Ovary (tissue), 9 donors: ENCODE measurements around the gene CYP4V2. TPM values are rescaled to one million over a fixed set of nuclear protein-coding genes. Genes with fewer than 3 reads are reported as not detected.
"Not testable (repeated sequence)": the region's sequence is repeated elsewhere in the genome, so short reads cannot be mapped to it uniquely, and the experiment has no call there.

Experiments used
- DNase-seq, 5 donors: peaks; one replicate each; pipeline ENCODE4 v3.0.0-alpha.2; 2019 to 2020
- H3K27ac ChIP-seq, 2 donors: fragments of 200-600 bp; one replicate each; pipeline versions ENCODE4 v1.5.1 to v1.8.0; 2019 to 2022
- H3K27me3 ChIP-seq: fragments of 200-600 bp; one replicate; pipeline ENCODE4 v1.8.0; 2022
- H3K36me3 ChIP-seq: fragments of 200-600 bp; sonication (generic); one replicate; pipeline ENCODE4 v1.5.1; 2019
- H3K4me1 ChIP-seq: one replicate; pipeline ENCODE4 v1.8.1; 2013; ENCODE audit warnings: mild to moderate bottlenecking, moderate library complexity; ENCODE audit not compliant: insufficient read depth
- H3K4me3 ChIP-seq: fragments of 200-600 bp; sonication (generic); one replicate; pipeline ENCODE4 v1.5.1; 2017
- H3K9me3 ChIP-seq, 2 donors: fragments of 200-600 bp in 1 of 2; sonication (generic) in 1 of 2; one replicate each; pipeline versions ENCODE4 v1.5.1 to v1.8.1; 2013 to 2019; ENCODE audit warnings: mild to moderate bottlenecking in 1 of 2, moderate library complexity in 1 of 2
- EP300 ChIP-seq: sonication (generic); formaldehyde crosslinking; IDR thresholded peaks from one replicate; pipeline ENCODE4 v1.6.1; 2017; ENCODE audit warnings: antibody characterized with exemption
- POLR2A ChIP-seq: fragments of 450-650 bp; IDR thresholded peaks from one replicate; pipeline ENCODE4 v1.6.1; 2017; ENCODE audit warnings: antibody characterized with exemption, mild to moderate bottlenecking, moderate library complexity
- WGBS, 3 donors: extraction: QIAGEN DNeasy Blood & Tissue Kit in 1 of 3; methylation state at CpG; one replicate each; pipeline versions ENCODE4 v1.1.5 to v1.1.7; 2013 to 2017; 5-methylcytosine and 5-hydroxymethylcytosine counted together
- intact Hi-C, 4 donors: fragments of 100-400 bp; cut with DNase I; formaldehyde crosslinking; loops; one replicate each; pipeline versions ENCODE4 v1.11.0 to v1.15.1; 2022 to 2023
- polyA plus RNA-seq, 2 donors: library from polyadenylated mRNA; stranded (reverse); fragments of 200-250 nt in 1 of 2; fragments of 350-450 nt in 1 of 2; fragmentation: Illumina TruSeq in 1 of 2; extraction: RNeasy Lipid Tissue Mini Kit (QIAGEN cat#74804) in 1 of 2; gene quantifications; one replicate each; pipeline ENCODE4 v1.2.3, GENCODE V29; 2013 to 2014
- total RNA-seq, 7 donors: library from RNA; depleted of rRNA in 2 of 7; stranded (reverse); fragments of >200 nt in 2 of 7; fragmentation: NEBNext Ultra II Directional in 3 of 7; extraction: Animal tissue kit (Norgen Biotek cat#: 25700) in 3 of 7; gene quantifications; one replicate each; pipeline versions ENCODE4 v1.1.0 to v1.2.4, GENCODE V29; 2016 to 2023
- TF ChIP-seq, protein P1 (sequence below), 3 donors: fragments of 450-650 bp in 2 of 3; fragments of 200-600 bp in 1 of 3; IDR thresholded peaks; one replicate each; pipeline versions ENCODE4 v1.5.1 to v1.8.0; 2016 to 2022; ENCODE audit warnings: antibody characterized with exemption in 3 of 3, mild to moderate bottlenecking in 1 of 3
- donor health status: DM: no; HTN: no; CAD: no; lungs with moderate emphysema.
- donor health status: DM: no; HTN: no; CAD: no.
- donor health status: Bipolar disorder and iron deficiency.
- donor health status: DM: yes; HTN: yes; CAD: no.
- donor health status: DM: no; HTN: no; CAD: no.
- donor health status: DM: yes; HTN: yes; CAD: no.

The CYP4V2 gene
- total and polyA plus RNA-seq, 9 donors, result 8.5 to 35.3 (median 17.9) TPM

DNA sequence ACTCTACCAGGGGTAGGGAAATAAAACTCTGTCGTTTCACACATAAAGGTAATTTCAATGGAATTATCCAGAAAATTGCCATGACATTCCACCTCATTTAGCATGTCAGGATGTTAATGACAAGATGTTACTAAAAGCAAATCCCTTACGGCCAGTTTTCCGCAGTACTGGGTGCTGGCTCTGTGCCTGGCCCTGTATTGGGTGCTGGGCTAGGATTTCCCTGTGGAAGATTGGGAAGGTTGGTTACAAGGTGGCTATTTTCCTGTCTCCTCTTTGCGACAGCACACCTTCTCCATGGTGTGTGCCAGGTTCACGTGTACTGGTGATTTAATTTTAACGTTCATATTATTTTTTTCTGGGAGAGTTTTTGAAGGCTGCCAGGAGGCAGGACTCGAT lies 49.1 kb downstream of the CYP4V2 start:
- no peak for DNase-seq
- intact Hi-C loops, result no loop called here
- H3K4me3 ChIP-seq, result no peak overlapping the region
- H3K4me1 ChIP-seq, result no peaks in the 10 kb centered on the region
- 85 to 88% (median 86%) methylated on average over 7 of the region's 7 CpGs for WGBS, 3 donors
- no peaks in the 10 kb centered on the region for H3K9me3 ChIP-seq
- TF ChIP-seq, protein P1, sequence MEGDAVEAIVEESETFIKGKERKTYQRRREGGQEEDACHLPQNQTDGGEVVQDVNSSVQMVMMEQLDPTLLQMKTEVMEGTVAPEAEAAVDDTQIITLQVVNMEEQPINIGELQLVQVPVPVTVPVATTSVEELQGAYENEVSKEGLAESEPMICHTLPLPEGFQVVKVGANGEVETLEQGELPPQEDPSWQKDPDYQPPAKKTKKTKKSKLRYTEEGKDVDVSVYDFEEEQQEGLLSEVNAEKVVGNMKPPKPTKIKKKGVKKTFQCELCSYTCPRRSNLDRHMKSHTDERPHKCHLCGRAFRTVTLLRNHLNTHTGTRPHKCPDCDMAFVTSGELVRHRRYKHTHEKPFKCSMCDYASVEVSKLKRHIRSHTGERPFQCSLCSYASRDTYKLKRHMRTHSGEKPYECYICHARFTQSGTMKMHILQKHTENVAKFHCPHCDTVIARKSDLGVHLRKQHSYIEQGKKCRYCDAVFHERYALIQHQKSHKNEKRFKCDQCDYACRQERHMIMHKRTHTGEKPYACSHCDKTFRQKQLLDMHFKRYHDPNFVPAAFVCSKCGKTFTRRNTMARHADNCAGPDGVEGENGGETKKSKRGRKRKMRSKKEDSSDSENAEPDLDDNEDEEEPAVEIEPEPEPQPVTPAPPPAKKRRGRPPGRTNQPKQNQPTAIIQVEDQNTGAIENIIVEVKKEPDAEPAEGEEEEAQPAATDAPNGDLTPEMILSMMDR (IDR thresholded peaks at IDR 0.05), result no peak
- no peak for TF ChIP-seq POLR2A
- no peak for TF ChIP-seq EP300
- no peaks in the 10 kb centered on the region for H3K27me3 ChIP-seq
- no peak overlapping the region for H3K27ac ChIP-seq
- no peaks in the 10 kb centered on the region for H3K36me3 ChIP-seq

- H3K4me3 ChIP-seq, result no peak overlapping the region
- no peaks in the 10 kb centered on the region for H3K9me3 ChIP-seq
- WGBS, 3 donors, result 76 to 78% (median 76%) methylated on average over 7 of the region's 7 CpGs
- no peak for TF ChIP-seq EP300
- TF ChIP-seq POLR2A, result no peak
- TF ChIP-seq, protein P1 (IDR thresholded peaks at IDR 0.05), result no peak
- no peak for DNase-seq
- no peaks in the 10 kb centered on the region for H3K36me3 ChIP-seq
- H3K27ac ChIP-seq, result no peak overlapping the region
- H3K4me1 ChIP-seq, result no peaks in the 10 kb centered on the region
- no peaks in the 10 kb centered on the region for H3K27me3 ChIP-seq
- intact Hi-C loops, result no loop called here
These were observed 49.6 kb downstream of the CYP4V2 start for GRCh38 chr4:186240848-186241491.

GRCh38 chr4:186241616-186242015 lies 50.2 kb downstream of the CYP4V2 start:
- intact Hi-C loops, result no loop called here
- no peak overlapping the region for H3K27ac ChIP-seq
- no peaks in the 10 kb centered on the region for H3K9me3 ChIP-seq
- no peak overlapping the region for H3K4me3 ChIP-seq
- no peaks in the 10 kb centered on the region for H3K36me3 ChIP-seq
- TF ChIP-seq EP300, result no peak
- no peak for TF ChIP-seq POLR2A
- TF ChIP-seq, protein P1 (IDR thresholded peaks at IDR 0.05), result no peak
- no peak for DNase-seq
- WGBS, 3 donors, result 63 to 70% (median 65%) methylated on average over 4 of the region's 4 CpGs
- no peaks in the 10 kb centered on the region for H3K4me1 ChIP-seq
- H3K27me3 ChIP-seq, result no peaks in the 10 kb centered on the region

DNA sequence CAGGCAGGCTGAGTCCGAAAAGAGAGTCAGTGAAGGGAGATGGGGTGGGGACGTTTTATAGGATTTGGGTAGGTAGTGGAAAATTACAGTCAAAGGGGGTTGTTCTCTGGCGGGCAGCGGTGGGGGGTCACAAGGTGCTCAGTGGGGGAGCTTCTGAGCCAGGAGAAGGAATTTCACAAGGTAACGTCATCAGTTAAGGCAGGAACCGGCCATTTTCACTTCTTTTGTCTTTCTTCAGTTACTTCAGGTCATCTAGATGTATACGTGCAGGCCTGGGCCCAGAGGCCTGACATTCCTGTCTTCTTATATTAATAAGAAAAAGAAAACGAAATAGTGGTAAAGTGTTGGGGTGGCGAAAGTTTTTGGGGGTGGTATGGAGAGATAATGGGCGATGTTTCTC lies 50.7 kb downstream of the CYP4V2 start:
- H3K9me3 ChIP-seq, H3K27me3 ChIP-seq, H3K4me3 ChIP-seq, DNase-seq, intact Hi-C loops, H3K4me1 ChIP-seq, H3K27ac ChIP-seq, H3K36me3 ChIP-seq: not testable (repeated sequence)
- 85 to 91% (median 89%) methylated on average over 10 of the region's 10 CpGs for WGBS, 3 donors

GRCh38 chr4:186243331-186243730 lies 52.0 kb downstream of the CYP4V2 start:
- Histone ChIP-seq H3K9me3 (no peaks in the 10 kb centered on the region), H3K4me3 (no peak overlapping the region), H3K4me1 (no peaks in the 10 kb centered on the region), H3K27ac (no peak overlapping the region), H3K36me3 (no peaks in the 10 kb centered on the region), H3K27me3 (no peaks in the 10 kb centered on the region)
- 82 to 92% (median 91%) methylated on average over 2 of the region's 2 CpGs for WGBS, 3 donors
- DNase-seq, result no peak
- no peak for TF ChIP-seq EP300
- TF ChIP-seq, protein P1 (IDR thresholded peaks at IDR 0.05), result no peak
- TF ChIP-seq POLR2A, result no peak
- intact Hi-C loops, result no loop called here
